ENCODE results near the gene DEPP1. TPM values are rescaled to one million over a fixed set of nuclear protein-coding genes. Genes with fewer than 3 reads are reported as not detected.

The DEPP1 gene
- total RNA-seq, 2 donors from 2014 or later, result 11.1 to 20.2 TPM

GRCh38 chr10:45006276-45007030 lies 27.8 kb upstream of the DEPP1 start:
- Histone ChIP-seq H3K9me3 (no peaks in the 10 kb centered on the region), H3K27ac (no peak overlapping the region), H3K4me3 (no peak overlapping the region), H3K9ac (ENCODE audit: low read depth in 2 of 2, low read length in 2 of 2) (no peak overlapping the region), H3K36me3 (no peaks in the 10 kb centered on the region), H3K27me3 (no peaks in the 10 kb centered on the region), H3K4me1 (no peaks in the 10 kb centered on the region)
- TF ChIP-seq CTCF (IDR thresholded peaks at IDR 0.05), result no peak
- intact Hi-C loops (cut with DNase I), result no loop called here
- no peak for DNase-seq

GRCh38 chr10:45005284-45005683 lies 26.7 kb upstream of the DEPP1 start:
- TF ChIP-seq CTCF (IDR thresholded peaks at IDR 0.05), result no peak
- H3K9ac ChIP-seq (ENCODE audit: low read depth in 2 of 2, low read length in 2 of 2), result no peak overlapping the region
- intact Hi-C loops (cut with DNase I), result no loop called here
- DNase-seq, result no peak
- H3K27me3 ChIP-seq, result no peaks in the 10 kb centered on the region
- H3K9me3 ChIP-seq, result no peaks in the 10 kb centered on the region
- H3K27ac ChIP-seq, result no peak overlapping the region
- H3K36me3 ChIP-seq, result no peaks in the 10 kb centered on the region
- no peak overlapping the region for H3K4me3 ChIP-seq
- H3K4me1 ChIP-seq, result no peaks in the 10 kb centered on the region

GRCh38 chr10:45004661-45005060 lies 26.1 kb upstream of the DEPP1 start:
- no peaks in the 10 kb centered on the region for H3K9me3 ChIP-seq
- H3K27me3 ChIP-seq, result no peaks in the 10 kb centered on the region
- TF ChIP-seq CTCF (IDR thresholded peaks at IDR 0.05), result no peak
- no peak overlapping the region for H3K9ac ChIP-seq (ENCODE audit: low read depth in 2 of 2, low read length in 2 of 2)
- no peak overlapping the region for H3K27ac ChIP-seq
- intact Hi-C loops (cut with DNase I), result no loop called here
- H3K4me3 ChIP-seq, result no peak overlapping the region
- H3K4me1 ChIP-seq, result no peaks in the 10 kb centered on the region
- no peaks in the 10 kb centered on the region for H3K36me3 ChIP-seq
- DNase-seq, result no peak

GRCh38 chr10:45003432-45004000 lies 24.9 kb upstream of the DEPP1 start:
- TF ChIP-seq CTCF (IDR thresholded peaks at IDR 0.05), result no peak
- intact Hi-C loops (cut with DNase I), result no loop called here
- no peaks in the 10 kb centered on the region for H3K9me3 ChIP-seq

GRCh38 chr10:45001381-45002148 lies 23.0 kb upstream of the DEPP1 start:
- Histone ChIP-seq H3K4me1 (no peaks in the 10 kb centered on the region), H3K9ac (ENCODE audit: low read depth in 2 of 2, low read length in 2 of 2) (peak overlapping the region; percentile 84 to 93), H3K27ac (peak overlapping the region; percentile 90), H3K9me3 (no peaks in the 10 kb centered on the region), H3K27me3 (no peaks in the 10 kb centered on the region), H3K36me3 (no peaks in the 10 kb centered on the region), H3K4me3 (peak overlapping the region; percentile 36)
- DNase-seq, result peak; percentile 72
- TF ChIP-seq CTCF (IDR thresholded peaks at IDR 0.05), result no peak
- intact Hi-C loops (cut with DNase I), result no loop called here

More at GRCh38 chr10:45003432-45004000, 24.9 kb upstream of the DEPP1 start:
- H3K27me3 ChIP-seq, result no peaks in the 10 kb centered on the region
- no peaks in the 10 kb centered on the region for H3K36me3 ChIP-seq
- DNase-seq, result no peak
- no peaks in the 10 kb centered on the region for H3K4me1 ChIP-seq
- H3K9ac ChIP-seq (ENCODE audit: low read depth in 2 of 2, low read length in 2 of 2), result no peak overlapping the region
- H3K4me3 ChIP-seq, result no peak overlapping the region
- H3K27ac ChIP-seq, result no peak overlapping the region
